ENCODE results near the gene CCDC87.

Gene CCDC87

DNA sequence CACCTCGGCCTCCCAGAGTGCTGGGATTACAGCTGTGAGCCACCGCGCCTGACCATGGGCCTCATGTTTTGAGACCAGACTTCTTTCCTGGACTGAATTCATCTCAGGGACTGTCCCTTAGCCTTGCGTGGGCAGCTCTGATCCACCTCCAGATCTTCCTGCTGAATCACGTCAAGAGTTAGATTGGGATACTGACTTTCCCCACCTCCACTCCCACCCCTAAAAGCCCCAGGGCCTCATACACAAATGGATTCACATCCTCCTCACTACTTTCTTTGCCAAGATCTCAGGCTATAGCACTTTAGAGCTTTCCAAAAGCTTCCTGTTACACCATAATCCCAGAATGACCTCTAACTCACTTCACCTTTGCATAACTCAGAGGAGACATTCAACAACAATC lies 12.1 kb downstream of the CCDC87 start:
- no peak for DNase-seq

DNA sequence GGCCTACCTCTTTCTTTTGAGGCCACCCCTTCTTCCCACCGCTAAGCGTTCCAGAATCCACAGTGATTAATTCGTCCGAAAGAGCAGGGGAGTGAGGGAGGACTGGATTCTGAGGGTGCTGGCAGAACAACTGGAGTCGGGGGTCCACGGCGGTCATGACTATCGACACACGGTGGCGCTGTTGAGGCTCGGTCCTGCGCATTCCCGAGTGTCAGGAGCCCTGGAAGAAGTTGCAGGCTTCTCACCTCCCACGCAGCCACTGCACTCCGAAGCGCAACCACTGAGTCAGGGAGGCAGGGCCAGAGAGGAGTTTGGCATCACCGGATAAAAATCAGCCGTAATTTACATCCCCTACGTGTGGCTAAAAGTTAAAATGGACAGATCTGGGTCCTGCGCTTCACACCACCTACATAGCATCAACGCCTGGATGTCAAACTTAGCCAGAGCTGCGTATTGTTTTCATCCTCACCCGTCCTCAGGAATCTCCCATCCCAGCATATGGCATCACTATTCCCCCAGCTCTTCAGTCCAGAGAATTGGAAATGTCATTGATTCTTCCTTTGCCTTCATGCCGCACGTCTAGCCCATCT lies 13.8 kb downstream of the CCDC87 start:
- DNase-seq, result peak; percentile 75 to 82

DNA sequence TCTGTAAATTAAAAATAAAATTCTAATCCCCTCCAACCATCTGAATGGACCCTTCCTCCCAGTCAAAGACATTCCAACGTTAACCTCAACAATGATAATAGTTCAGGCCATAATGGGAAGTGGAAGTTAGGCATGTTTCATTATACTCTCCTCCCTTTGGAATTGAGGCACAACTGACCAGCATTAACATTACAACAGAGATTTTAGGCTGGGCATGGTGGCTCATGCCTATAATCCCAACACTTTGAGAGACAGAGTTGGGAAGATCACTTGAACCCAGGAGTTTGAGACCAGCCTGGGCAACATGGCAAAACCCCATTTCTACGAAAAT lies 22.0 kb downstream of the CCDC87 start:
- DNase-seq, result no peak

DNA sequence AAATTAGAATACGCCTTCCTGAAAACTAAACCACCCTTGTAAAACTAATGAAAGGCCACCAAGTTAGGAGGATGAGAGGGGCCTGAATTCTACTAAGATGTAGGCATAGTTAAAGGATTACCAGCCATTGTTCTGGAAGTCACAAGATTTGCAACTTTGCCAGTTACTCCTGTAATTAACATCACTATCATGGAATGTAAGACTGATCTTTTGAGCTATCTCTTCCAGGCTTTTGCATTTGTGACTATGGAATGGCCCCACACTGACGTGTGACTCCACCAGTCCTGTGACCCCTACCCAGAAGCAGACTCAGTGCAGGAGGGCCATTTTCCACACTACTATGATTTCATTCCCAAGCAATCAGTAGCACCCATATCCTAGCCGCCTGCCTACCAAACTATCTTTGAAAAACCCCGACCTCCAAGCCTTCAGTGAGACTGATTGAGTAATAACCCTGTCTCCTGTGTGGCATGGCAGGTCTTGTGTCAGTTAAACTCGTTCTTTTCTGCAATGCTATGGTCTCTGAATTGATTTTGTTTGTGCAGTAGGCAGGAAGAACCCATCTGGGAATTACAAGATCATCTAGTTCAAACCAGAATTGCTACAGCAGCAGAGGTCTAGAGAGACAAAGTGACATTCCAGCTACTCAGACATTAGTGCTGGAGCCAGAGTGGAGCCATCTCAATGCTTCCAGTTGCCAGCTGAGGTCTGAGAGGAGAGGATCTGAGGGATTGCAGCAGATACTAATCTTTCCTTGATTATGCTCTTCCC lies 22.6 kb downstream of the CCDC87 start:
- no peak for DNase-seq

DNA sequence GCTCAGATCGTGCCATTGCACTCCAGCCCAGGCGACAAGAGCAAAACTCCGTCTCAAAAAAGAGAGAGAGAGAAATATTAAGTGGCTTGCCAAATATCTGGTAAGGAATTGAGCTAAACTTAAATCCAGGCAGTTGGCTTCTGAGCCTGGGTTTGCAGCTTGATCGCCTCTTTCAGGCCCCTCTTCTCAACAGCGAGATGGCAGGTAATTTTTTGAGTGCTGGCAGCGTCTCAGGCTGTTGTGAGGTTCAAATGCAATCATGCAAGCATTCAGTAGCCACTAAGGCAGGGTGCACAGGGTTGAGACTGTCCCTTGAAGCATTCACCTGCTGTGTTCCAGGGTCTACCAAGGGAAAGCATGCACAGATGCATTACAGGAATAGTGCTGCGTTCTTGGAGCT lies 23.8 kb downstream of the CCDC87 start:
- no peak for DNase-seq

DNA sequence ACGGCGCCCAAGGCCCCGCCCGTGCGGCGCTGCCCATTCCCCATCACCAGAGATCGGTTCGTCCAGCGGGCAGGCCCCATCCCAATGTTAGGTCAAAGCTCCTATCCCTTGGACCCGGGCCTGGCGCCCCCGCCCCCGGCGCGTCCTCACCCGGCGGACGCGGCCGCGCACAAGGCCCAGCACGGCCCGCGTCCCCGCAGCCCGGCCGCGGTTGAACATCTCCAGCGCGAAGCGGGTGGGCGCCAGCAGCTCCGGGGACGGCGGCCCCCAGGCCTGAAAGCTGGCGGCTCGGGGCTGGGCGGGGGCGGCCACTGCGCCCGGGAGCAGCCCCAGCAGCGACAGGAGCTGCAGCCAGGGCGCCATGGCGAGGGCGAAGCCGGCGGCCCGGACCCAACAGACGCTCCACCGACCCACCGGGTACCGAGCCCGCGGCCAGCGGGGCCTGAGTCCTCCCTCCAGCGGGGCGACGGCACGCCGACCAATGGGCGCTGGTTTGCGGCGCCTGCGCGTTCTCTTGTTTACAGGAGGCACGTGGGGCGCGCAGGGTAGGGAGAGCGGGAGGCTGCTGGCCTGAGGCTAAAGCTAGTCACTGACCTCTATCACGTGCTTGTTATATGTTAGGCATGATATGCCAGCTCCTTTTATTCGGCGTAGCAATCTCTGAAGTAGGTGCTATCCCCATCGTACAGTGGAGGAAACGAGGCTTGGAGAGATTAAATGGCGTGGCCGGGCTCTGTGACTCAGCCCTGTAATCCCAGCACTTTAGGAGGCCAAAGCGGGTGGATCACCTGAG lies 24.5 kb downstream of the CCDC87 start, which contains the start of gene CTSF:
Gene CTSF, minus strand, starts transcription at position 483 of the 793 bp plus-strand sequence. Its CDS starts 120 bp downstream, at position 363.
- peak; percentile 60 to 65 for DNase-seq

DNA sequence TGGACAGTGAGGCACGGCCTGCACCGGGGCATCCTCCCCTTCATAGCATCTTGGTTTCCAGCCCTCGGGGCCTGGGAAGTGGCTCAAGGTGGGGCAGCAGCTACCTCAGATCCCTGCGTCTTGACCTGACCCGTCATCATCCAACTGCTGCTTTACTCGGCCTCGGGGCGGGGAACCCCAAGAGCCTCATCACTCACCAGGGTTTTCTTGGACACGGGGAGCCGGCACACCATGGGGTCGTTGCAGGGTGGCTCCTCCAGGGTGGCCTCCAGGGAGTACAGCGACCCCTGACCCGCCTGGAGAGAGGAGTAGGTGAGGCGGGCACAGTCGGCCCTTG lies 25.1 kb downstream of the CCDC87 start:
- no peak for DNase-seq

DNA sequence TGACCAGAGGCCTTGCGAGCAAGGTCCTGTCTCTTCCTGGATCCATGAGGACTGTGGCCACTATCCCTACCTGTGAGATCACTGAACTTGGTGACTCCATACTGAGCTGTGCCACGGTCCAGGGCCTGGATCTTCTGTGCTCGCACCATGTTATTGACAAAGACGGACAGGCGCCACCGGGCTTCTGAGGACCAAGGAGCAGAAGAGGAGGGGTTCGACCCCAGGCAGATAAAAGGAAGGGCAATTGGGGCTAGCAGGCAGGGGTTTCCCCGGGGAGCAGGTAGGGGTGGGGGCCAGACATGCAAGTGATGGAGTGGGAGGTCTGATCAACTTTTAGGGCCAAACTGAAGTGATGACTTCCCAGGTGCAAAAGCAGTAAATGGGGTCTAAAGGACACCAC lies 26.6 kb downstream of the CCDC87 start:
- DNase-seq, result no peak

DNA sequence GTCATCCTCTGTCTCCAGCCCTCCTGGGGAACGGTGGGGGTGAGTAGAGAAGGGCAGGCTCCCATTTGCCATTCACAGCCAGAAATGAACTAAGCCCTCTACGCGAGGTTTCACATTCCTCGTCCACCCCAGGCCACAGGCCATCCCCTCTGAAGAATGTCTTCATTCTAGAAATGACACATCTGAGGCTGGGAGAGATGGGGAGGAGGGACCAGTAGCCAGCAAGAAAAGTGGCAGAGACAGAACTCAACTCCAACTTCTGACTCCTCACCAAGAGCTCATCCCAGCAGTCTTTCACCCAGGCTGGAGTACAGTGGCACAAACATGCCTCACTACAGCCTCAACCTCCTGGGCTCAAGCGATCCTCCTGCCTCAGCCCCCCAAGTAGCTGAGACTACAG lies 27.9 kb downstream of the CCDC87 start:
- DNase-seq, result no peak

DNA sequence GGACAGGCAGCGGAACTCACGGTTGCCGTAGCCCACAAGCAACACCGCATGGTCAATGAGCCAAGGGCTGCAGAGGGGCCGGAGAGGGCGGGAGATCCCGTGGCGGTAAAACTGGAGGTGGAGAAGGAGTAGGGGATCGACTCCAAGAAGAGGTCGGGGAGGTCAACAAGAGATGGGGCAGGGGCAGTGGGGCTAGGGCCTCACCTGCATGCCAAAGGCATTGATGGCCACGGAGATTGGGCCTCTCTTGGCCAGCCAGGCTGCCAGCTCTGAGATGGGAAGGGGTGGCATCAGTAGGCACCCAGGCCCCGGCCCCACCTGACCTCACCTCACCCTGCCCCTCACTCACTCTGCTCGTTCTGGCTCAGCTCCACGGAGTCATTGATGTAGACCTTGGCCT lies 28.3 kb downstream of the CCDC87 start:
- no peak for DNase-seq

DNA sequence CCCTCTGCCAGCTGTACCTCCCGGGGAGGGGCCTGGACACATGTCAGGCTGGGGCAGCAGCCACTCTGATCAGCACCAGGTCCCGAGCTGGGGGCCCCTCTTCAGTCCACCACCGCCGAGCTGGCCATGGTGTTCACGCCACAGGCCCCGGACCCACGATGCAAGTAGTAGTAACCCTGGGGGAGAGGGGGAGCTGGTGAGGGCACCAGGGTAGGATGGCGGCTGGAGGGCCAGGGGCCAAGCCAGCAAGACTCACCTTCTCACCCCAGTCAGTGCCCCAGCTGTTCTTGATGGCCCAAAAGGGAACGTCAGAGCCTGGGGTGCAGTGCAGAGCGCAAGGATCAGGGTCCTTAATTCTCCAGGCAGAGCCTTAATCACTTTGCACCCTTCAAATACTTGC lies 29.0 kb downstream of the CCDC87 start:
- DNase-seq, result no peak

DNA sequence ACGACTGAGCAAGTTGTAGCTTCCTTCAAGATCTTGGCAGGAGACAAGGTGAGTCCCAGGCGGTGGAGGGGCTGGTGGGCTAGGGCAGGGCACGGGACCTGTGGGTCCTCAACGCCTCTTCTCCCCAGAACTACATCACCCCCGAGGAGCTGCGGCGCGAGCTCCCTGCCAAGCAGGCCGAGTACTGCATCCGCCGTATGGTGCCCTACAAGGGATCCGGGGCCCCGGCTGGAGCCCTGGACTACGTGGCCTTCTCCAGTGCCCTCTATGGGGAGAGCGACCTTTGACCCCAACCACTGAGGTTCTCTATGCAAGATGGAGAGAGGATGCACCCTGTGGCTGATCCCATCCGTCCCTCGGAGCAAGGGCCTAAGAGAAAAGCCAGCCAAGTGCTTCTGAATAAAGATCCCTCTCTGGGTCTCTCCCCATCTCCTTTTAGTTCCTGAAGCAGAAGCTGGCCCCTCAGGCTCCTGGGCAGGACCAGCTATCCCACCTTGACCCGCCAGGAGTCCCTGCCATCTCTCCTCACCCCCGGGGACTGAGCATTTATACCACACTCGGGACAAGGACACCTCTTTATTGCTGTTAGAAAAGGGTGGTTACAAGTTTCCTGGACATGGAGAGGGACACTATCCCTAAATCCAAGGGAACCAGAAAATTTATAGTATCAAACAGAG lies 29.8 kb downstream of the CCDC87 start:
- no peak for DNase-seq

DNA sequence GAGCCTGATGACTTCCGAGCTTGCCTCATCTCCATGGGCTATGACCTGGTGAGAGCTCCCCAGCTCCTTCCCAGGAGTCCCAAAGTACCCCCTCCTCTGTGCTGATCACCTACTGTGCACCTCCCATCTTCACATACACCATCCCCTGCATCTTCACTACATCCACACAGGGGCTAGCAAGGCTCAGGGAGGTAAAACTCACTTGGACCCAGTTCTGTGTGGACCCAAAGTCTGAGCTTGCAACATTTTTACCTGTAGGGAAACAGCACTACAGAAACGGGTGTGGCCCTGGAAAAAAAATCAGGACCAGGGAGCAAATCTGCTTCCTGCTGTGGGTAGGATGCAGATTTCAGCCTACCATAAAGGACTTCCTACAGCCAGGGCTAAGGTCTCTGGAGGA lies 30.6 kb downstream of the CCDC87 start:
- no peak for DNase-seq

DNA sequence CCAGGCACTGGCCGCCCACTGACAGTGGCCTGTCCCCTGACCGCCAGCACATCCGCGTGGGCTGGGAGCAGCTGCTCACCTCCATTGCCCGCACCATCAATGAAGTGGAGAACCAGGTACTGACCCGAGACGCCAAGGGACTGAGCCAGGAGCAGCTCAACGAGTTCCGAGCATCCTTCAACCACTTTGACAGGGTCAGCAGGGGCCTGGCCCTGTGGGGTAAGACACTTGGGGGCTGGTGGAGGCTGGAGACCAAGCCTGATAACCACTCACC lies 31.0 kb downstream of the CCDC87 start:
- DNase-seq, result no peak

DNA sequence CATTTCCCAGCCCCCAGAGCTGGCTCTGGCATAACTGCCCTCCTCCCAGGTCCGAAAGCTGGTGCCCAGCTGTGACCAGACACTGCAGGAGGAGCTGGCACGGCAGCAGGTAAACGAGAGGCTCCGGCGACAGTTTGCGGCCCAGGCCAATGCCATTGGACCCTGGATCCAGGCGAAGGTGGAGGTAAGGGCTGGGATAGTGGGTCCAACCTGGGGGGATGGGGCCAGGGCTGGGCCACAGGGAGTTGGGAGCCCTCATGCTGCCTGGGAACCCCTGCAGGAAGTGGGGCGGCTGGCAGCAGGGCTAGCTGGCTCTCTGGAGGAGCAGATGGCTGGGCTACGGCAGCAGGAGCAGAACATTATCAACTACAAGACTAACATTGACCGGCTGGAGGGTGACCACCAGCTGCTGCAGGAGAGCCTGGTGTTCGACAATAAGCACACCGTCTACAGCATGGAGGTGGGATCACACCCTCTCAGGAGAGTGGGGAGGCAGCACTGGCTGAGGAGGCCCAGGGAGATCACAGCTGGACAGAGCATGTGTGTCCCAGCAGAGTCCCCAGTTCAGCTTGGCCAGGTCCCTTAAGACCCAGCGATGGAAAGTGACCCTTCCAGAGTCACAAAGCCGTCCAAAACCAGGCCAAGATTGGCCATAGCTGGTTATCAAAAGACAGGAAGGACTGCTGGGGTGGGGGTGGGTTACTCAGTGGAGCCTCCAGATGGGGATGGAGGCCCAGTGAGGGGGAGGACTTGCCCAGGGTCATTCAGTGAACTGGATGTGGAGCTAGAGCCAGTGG lies 31.5 kb downstream of the CCDC87 start:
- no peak for DNase-seq

DNA sequence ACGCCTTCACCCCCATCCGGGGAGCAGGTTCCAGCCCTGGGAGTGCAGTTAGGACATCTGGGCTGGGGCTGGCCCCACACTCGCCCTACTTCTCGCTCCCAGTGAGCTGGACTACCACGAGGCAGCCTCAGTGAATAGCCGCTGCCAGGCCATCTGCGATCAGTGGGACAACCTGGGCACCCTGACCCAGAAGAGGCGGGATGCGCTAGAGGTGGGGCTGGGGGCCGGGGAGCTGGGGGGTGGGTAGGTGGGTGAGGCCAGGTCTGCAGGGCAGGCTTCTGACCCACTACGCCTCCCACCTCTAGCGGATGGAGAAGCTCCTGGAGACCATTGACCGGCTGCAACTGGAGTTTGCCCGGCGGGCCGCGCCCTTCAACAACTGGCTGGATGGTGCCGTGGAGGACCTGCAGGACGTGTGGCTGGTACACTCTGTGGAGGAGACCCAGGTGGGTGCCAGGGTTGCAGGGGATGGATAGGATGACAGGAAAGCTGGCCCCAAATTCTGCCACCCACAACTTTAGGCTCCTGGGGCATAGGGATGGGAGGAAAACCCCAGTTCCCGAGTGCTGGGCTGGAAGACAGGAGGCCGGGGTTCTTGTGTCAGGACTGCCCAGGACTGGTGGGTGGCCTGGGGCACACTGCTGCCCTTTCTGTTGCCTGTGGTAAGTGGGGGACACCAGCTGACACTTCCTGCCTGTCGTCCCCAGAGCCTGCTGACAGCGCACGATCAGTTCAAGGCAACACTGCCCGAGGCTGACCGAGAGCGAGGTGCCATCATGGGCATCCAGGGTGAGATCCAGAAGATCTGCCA lies 32.8 kb downstream of the CCDC87 start:
- DNase-seq, result no peak

DNA sequence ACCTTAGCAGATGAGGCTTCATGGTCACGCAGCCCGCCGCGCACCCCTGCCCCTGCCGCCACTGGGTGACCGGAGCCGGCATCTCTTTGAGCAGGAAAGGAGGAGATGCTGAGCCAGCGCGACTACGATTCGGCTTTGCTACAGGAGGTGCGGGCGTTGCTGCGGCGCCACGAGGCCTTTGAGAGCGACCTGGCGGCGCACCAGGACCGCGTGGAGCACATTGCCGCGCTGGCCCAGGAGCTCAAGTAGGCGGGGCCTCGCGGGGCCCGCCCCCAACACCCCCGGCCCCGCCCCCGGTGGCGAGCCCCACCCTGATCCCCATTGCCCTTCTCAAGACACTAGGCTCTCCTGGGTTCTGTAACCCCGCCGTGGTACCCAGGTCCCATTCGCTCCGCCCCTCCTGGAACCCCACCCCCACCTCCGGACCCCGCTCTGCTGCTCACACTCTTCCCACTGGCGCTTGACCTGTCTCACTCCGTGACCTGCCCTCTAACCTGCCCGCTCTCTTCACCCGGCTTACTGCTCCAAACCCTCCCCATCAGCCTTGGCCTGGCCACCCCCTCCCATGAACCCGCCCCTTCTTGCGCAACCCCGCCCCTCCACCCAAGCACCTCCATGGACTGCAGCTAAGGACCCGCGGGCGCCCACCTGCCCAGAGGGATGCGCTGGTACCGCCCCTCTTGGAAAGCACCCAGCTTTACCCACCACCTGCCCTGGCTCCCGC lies 33.6 kb downstream of the CCDC87 start:
- DNase-seq, result peak; percentile 20 to 32

DNA sequence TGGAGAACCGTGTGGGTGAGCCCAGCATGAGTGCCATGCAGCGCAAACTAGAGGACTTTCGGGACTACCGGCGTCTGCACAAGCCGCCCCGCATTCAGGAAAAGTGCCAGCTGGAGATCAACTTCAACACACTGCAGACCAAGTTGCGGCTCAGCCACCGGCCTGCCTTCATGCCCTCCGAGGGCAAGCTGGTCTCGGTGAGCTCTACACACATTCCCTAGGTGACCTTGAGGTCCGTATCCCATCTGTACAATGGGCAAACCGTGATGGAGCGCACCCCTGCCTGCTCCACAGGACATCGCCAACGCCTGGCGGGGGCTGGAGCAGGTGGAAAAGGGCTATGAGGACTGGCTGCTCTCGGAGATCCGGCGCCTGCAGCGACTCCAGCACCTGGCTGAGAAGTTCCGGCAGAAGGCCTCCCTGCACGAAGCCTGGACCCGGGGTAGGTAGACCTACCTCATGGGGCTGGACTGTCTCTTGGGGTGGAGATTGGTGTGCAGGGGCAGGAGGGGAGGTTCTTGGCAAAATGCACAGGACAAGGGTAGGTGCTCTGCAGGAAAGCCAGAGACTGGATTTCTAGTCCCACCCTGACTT lies 35.0 kb downstream of the CCDC87 start:
- no peak for DNase-seq

DNA sequence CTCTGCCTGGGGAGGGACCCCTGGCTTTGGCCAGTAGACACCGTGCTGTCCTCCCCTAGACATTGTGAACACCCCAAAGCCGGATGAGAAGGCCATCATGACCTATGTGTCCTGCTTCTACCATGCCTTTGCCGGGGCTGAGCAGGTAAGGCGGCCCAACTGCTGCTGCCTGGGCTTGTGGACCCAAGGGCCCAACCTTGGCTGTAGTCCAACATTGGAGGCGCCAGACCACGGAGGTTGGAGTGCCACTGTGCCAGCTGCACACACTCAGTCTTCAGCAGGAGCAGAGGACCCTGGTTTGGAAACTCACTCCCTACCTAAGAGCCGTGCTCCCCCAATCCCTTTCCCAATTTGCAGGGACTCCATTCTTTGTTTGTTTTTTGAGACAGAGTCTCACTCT lies 36.8 kb downstream of the CCDC87 start:
- DNase-seq, result no peak

DNA sequence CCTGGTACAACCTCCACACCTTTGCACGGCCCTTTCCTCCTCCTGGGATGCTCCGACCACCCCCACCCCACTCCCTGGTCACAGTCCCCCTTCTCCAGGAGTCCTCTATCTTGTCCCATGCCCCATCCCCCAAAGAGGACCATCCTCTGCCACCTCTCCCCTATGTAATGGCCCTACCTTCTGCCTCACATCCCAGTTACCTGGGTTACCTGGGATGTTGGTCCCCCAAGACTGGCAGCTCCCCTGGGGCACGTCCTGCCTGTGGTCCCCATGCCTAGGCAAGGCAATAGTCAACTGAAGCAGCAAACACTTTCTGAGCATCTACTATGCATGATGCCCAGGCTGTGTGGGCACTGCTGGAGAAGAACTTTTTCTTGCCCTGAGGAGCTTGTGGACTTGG lies 37.4 kb downstream of the CCDC87 start:
- no peak for DNase-seq

DNA sequence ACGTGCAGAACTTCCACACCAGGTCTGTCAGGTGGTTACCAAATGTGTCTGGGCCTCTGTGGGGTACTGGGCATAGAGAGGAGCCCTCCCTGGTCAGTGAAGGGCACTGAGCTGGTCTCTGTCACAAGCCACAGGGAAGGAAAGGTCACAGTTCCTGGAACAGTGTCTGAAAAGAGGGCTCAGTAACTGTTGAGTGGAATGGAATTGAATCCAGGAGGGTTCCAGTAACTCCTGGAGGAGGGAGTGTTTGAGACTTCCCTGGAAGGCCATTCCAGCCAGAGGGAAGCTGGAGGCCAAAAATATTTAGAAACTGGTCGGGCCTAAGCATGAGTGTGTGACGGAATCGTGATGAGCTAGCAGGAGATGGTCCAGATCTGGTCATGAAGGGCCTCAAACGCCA lies 38.3 kb downstream of the CCDC87 start:
- DNase-seq, result no peak
